Astrocyte (in vitro differentiated cells and primary cell): Measurements from ENCODE around the gene FOLR2.

ENCODE experiments used
- EZH2 ChIP-seq: IDR thresholded peaks from 2 replicates; pipeline ENCODE4 v1.6.1; 2012; ENCODE audit warnings: mild to moderate bottlenecking, low read length, inconsistent platforms; ENCODE audit not compliant: insufficient read depth
- TF ChIP-seq, protein P1 (sequence below): IDR thresholded peaks from 2 replicates; pipeline ENCODE4 v1.5.1; 2011; ENCODE audit warnings: low read depth, mild to moderate bottlenecking, inconsistent platforms, low read length, moderate library complexity; ENCODE audit not compliant: insufficient read depth

DNA sequence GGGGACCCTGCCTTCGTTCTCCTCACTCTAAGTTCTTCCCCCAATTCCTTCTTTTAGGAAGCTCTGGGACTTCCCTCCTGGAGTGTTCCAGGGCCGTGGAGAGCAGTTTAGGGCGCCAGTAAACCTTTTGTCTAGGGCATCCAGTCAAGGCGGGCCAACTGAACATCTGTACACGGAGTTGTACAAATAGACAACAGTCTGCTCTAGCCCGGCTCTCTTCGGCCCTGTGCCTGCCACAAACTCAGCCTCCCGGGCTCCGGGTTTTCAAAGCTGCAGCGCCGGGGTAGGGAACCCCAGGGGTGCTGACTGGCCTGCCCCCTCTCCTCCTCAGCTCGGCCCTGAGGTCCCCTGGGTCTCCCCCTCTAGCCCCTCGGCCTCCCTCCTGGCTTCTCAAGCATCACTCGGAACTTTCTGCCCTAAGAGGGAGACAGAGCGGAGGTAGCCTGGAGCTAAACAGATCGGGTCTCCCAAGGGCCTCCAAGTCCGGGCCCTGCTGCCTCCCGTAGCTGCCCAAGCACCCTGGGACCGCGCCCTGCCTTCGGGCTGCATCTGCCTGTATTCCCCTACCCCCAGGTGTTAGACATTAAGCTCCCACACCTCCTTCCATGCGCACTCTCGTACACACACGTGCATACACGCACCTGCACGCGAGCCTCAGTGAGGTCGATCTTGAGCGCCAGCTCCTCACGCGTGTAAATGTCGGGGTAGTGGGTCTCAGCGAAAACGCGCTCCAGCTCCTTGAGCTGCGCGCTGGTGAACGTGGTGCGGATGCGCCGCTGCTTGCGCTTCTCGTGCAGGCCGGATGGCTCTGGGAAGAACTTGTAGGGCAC is 24.1 kb downstream of the FOLR2 start:
- TF ChIP-seq, protein P1, sequence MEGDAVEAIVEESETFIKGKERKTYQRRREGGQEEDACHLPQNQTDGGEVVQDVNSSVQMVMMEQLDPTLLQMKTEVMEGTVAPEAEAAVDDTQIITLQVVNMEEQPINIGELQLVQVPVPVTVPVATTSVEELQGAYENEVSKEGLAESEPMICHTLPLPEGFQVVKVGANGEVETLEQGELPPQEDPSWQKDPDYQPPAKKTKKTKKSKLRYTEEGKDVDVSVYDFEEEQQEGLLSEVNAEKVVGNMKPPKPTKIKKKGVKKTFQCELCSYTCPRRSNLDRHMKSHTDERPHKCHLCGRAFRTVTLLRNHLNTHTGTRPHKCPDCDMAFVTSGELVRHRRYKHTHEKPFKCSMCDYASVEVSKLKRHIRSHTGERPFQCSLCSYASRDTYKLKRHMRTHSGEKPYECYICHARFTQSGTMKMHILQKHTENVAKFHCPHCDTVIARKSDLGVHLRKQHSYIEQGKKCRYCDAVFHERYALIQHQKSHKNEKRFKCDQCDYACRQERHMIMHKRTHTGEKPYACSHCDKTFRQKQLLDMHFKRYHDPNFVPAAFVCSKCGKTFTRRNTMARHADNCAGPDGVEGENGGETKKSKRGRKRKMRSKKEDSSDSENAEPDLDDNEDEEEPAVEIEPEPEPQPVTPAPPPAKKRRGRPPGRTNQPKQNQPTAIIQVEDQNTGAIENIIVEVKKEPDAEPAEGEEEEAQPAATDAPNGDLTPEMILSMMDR: no peak
- no peak for TF ChIP-seq EZH2
